A375 (cell line): ENCODE data around the gene LHX1. TPM values are rescaled to one million over a fixed set of nuclear protein-coding genes. Genes with fewer than 3 reads are reported as not detected.

Source experiments
- small RNA-seq: library from RNA; depleted of rRNA; stranded (forward); fragments of <200 nt; gene quantifications from one replicate; pipeline ENCODE3, GENCODE V24; 2014
- total RNA-seq: library from RNA; depleted of rRNA; stranded (reverse); fragments of >200 nt; shearing (Covaris generic); gene quantifications from 2 replicates; pipeline ENCODE4 v1.2.3, GENCODE V29; 2014; rRNA removed

Gene LHX1
- 14.3 and 15.7 TPM in 2 replicates for total RNA-seq

GRCh38 chr17:36937001-36937958 is at the start of gene LHX1:
Gene LHX1 (plus strand): TSS chr17:36937475. CDS start chr17:36938198, 723 bp downstream.

DNA sequence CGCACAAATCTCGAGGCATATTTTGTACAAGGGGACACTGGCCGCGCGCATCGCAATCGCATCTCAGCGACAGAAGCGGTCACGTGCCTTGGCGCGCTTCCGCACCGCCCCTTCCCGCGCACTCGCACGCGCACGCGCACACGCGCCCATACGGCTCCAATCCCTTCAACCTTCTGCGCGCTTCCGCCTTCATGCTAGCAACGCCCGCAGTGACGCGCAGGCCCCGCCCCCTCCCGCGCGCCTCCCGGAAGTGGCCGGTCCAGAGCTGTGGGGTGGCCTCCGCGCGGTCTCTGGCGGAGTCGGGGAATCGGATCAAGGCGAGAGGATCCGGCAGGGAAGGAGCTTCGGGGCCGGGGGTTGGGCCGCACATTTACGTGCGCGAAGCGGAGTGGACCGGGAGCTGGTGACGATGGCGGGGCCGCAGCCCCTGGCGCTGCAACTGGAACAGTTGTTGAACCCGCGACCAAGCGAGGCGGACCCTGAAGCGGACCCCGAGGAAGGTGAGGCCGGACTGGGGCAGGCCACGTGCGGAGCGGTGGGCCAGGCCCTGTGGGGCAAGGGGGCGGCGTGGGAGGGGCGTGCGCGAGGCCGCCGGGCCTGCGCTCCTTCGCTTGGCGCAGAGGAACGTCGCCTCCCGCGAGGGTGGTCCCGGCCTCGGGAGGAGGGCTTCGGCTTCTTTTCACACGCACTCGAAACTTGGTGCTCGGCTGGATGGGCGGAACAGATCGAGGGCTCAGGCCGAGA is 11.6 kb downstream of the LHX1 start, which contains the start of gene AATF:
Gene AATF, plus strand, starts transcription at position 238 of the 744 bp plus-strand sequence. Its CDS starts 172 bp downstream, at position 410.

Small RNAs within 50 kb of the gene (small RNA-seq; reads per million reads assigned to genes)
- not detected for gene AC243773.2

Other genes starting within 250 kb of the LHX1 start
- 109 and 116 TPM in 2 replicates for gene AATF, start 11.5 kb downstream of the LHX1 start, total RNA-seq